ENCODE data around the gene ACYP2. TPM values are rescaled to one million over a fixed set of nuclear protein-coding genes. Genes with fewer than 3 reads are reported as not detected.

ACYP2 gene
- total and polyA plus RNA-seq, 2 donors from 2014 or later, result 16.7 to 24.5 TPM

GRCh38 chr2:54189539-54189938 lies 74.1 kb downstream of the ACYP2 start:
- FAIRE-seq (no peak), DNase-seq (no peak)
- TF ChIP-seq CTCF (IDR thresholded peaks at IDR 0.05; ENCODE audit: borderline replicate concordance, extremely low read depth, insufficient read depth), result no peak
- no peaks in the 10 kb centered on the region for H3K4me1 ChIP-seq (ENCODE audit: control insufficient read depth in 2 of 3, insufficient read depth in 2 of 3, low read depth in 1 of 3, low read length in 3 of 3)
- no peak overlapping the region for H3K27ac ChIP-seq (ENCODE audit: low read depth in 2 of 2, low read length in 2 of 2)
- intact Hi-C loops (cut with DNase I), result no loop called here
- H3K9me3 ChIP-seq (ENCODE audit: control insufficient read depth in 2 of 3, insufficient read depth in 1 of 3, low read length in 3 of 3), result no peaks in the 10 kb centered on the region
- no peak overlapping the region for H3K4me3 ChIP-seq (ENCODE audit: low read length in 3 of 3)
- H3K27me3 ChIP-seq (ENCODE audit: control insufficient read depth, insufficient read depth, low read length), result no peaks in the 10 kb centered on the region
- H3K9ac ChIP-seq (ENCODE audit: low read length in 3 of 3), result no peak overlapping the region
- H3K36me3 ChIP-seq (ENCODE audit: control insufficient read depth in 2 of 3, insufficient read depth in 3 of 3, low read length in 3 of 3), result no peaks in the 10 kb centered on the region

GRCh38 chr2:54191361-54192135 lies 76.1 kb downstream of the ACYP2 start:
- no peak for FAIRE-seq
- H3K36me3 ChIP-seq (ENCODE audit: control insufficient read depth in 2 of 3, insufficient read depth in 3 of 3, low read length in 3 of 3), result no peaks in the 10 kb centered on the region

GRCh38 chr2:54194761-54195750 lies 79.6 kb downstream of the ACYP2 start:
- Histone ChIP-seq H3K4me3 (ENCODE audit: low read length in 3 of 3) (no peak overlapping the region), H3K4me1 (ENCODE audit: control insufficient read depth in 2 of 3, insufficient read depth in 2 of 3, low read depth in 1 of 3, low read length in 3 of 3) (no peaks in the 10 kb centered on the region), H3K36me3 (ENCODE audit: control insufficient read depth in 2 of 3, insufficient read depth in 3 of 3, low read length in 3 of 3) (no peaks in the 10 kb centered on the region), H3K27me3 (ENCODE audit: control insufficient read depth, insufficient read depth, low read length) (no peaks in the 10 kb centered on the region), H3K27ac (ENCODE audit: low read depth in 2 of 2, low read length in 2 of 2) (no peak overlapping the region), H3K9me3 (ENCODE audit: control insufficient read depth in 2 of 3, insufficient read depth in 1 of 3, low read length in 3 of 3) (no peaks in the 10 kb centered on the region), H3K9ac (ENCODE audit: low read length in 3 of 3) (no peak overlapping the region)
- DNase-seq (no peak), FAIRE-seq (no peak)
- TF ChIP-seq CTCF (IDR thresholded peaks at IDR 0.05; ENCODE audit: borderline replicate concordance, extremely low read depth, insufficient read depth), result no peak
- intact Hi-C loops (cut with DNase I), result no loop called here

More at GRCh38 chr2:54191361-54192135, 76.1 kb downstream of the ACYP2 start:
- no peak for TF ChIP-seq CTCF (IDR thresholded peaks at IDR 0.05; ENCODE audit: borderline replicate concordance, extremely low read depth, insufficient read depth)
- Histone ChIP-seq H3K9ac (ENCODE audit: low read length in 3 of 3) (no peak overlapping the region), H3K27ac (ENCODE audit: low read depth in 2 of 2, low read length in 2 of 2) (no peak overlapping the region), H3K4me3 (ENCODE audit: low read length in 3 of 3) (no peak overlapping the region), H3K27me3 (ENCODE audit: control insufficient read depth, insufficient read depth, low read length) (no peaks in the 10 kb centered on the region), H3K9me3 (ENCODE audit: control insufficient read depth in 2 of 3, insufficient read depth in 1 of 3, low read length in 3 of 3) (no peaks in the 10 kb centered on the region), H3K4me1 (ENCODE audit: control insufficient read depth in 2 of 3, insufficient read depth in 2 of 3, low read depth in 1 of 3, low read length in 3 of 3) (no peaks in the 10 kb centered on the region)
- no peak for DNase-seq
- intact Hi-C loops (cut with DNase I), result no loop called here
